ENCODE results near the gene ISG20.
A peak's percentile ranks its signal among the peaks of the same experiment; 100 is the strongest.

Gene ISG20

GRCh38 chr15:88661041-88661700 is 22.4 kb downstream of the ISG20 start:
- Histone ChIP-seq H3K27me3 (ENCODE audit: insufficient read depth, low read depth, severe bottlenecking) (no peaks in the 10 kb centered on the region), H3K36me3 (no peaks in the 10 kb centered on the region), H3K9me3 (ENCODE audit: severe bottlenecking) (no peaks in the 10 kb centered on the region), H3K4me3 (ENCODE audit: low read depth, low read length) (no peak overlapping the region), H3K27ac (no peak overlapping the region)
- no peak for TF ChIP-seq CTCF (IDR thresholded peaks at IDR 0.05; ENCODE audit: low read depth, low read length)
- no peak for DNase-seq

- no peaks in the 10 kb centered on the region for H3K36me3 ChIP-seq
Observed at GRCh38 chr15:88661761-88662556, 23.1 kb downstream of the ISG20 start.

GRCh38 chr15:88663141-88663621 is 24.4 kb downstream of the ISG20 start:
- Histone ChIP-seq H3K4me3 (ENCODE audit: low read depth, low read length) (no peak overlapping the region), H3K9me3 (ENCODE audit: severe bottlenecking) (no peaks in the 10 kb centered on the region), H3K27ac (no peak overlapping the region), H3K27me3 (ENCODE audit: insufficient read depth, low read depth, severe bottlenecking) (no peaks in the 10 kb centered on the region), H3K36me3 (no peaks in the 10 kb centered on the region)
- no peak for DNase-seq
- TF ChIP-seq CTCF (IDR thresholded peaks at IDR 0.05; ENCODE audit: low read depth, low read length), result no peak

More at GRCh38 chr15:88661761-88662556, 23.1 kb downstream of the ISG20 start:
- H3K4me3 ChIP-seq (ENCODE audit: low read depth, low read length), result no peak overlapping the region
- H3K27me3 ChIP-seq (ENCODE audit: insufficient read depth, low read depth, severe bottlenecking), result no peaks in the 10 kb centered on the region
- no peak for TF ChIP-seq CTCF (IDR thresholded peaks at IDR 0.05; ENCODE audit: low read depth, low read length)
- DNase-seq, result no peak
- no peak overlapping the region for H3K27ac ChIP-seq
- no peaks in the 10 kb centered on the region for H3K9me3 ChIP-seq (ENCODE audit: severe bottlenecking)

- no peak for TF ChIP-seq CTCF (IDR thresholded peaks at IDR 0.05; ENCODE audit: low read depth, low read length)
- Histone ChIP-seq H3K9me3 (ENCODE audit: severe bottlenecking) (no peaks in the 10 kb centered on the region), H3K4me3 (ENCODE audit: low read depth, low read length) (no peak overlapping the region), H3K36me3 (no peaks in the 10 kb centered on the region), H3K27me3 (ENCODE audit: insufficient read depth, low read depth, severe bottlenecking) (no peaks in the 10 kb centered on the region), H3K27ac (no peak overlapping the region)
- no peak for DNase-seq
Observed at GRCh38 chr15:88664151-88664778, 25.4 kb downstream of the ISG20 start.

GRCh38 chr15:88674661-88675060 is 35.8 kb downstream of the ISG20 start:
- no peaks in the 10 kb centered on the region for H3K27me3 ChIP-seq (ENCODE audit: insufficient read depth, low read depth, severe bottlenecking)
- H3K27ac ChIP-seq, result no peak overlapping the region
- no peaks in the 10 kb centered on the region for H3K9me3 ChIP-seq (ENCODE audit: severe bottlenecking)
- no peak overlapping the region for H3K4me3 ChIP-seq (ENCODE audit: low read depth, low read length)
- TF ChIP-seq CTCF (IDR thresholded peaks at IDR 0.05; ENCODE audit: low read depth, low read length), result no peak
- peak; percentile 70 for DNase-seq
- H3K36me3 ChIP-seq, result no peaks in the 10 kb centered on the region

Measured in WERI-Rb-1 (cell line).